ENCODE data around the gene LRCH4.
A peak's percentile ranks its signal among the peaks of the same experiment; 100 is the strongest.
"Not testable (repeated sequence)": the region's sequence is repeated elsewhere in the genome, so short reads cannot be mapped to it uniquely, and the experiment has no call there.

LRCH4 gene

GRCh38 chr7:100559127-100559526, 26.8 kb downstream of the LRCH4 start:
- Mint-ChIP-seq H3K9me3 (no peaks in the 10 kb centered on the region), H3K4me3 (no peak overlapping the region), H3K27ac (peak overlapping the region; percentile 63), H3K36me3 (ENCODE audit: low read depth) (peaks cover 94% of the 10 kb centered on the region), H3K27me3 (no peaks in the 10 kb centered on the region), H3K4me1 (ENCODE audit: low read depth) (peaks cover 28% of the 10 kb centered on the region)
- no peak for DNase-seq

GRCh38 chr7:100556541-100556940, 29.4 kb downstream of the LRCH4 start:
- no peak for DNase-seq
- Mint-ChIP-seq H3K27ac (peak overlapping the region; percentile 88), H3K4me1 (ENCODE audit: low read depth) (peaks cover 25% of the 10 kb centered on the region), H3K9me3 (no peaks in the 10 kb centered on the region), H3K4me3 (no peak overlapping the region), H3K27me3 (no peaks in the 10 kb centered on the region), H3K36me3 (ENCODE audit: low read depth) (peaks cover 90% of the 10 kb centered on the region)

GRCh38 chr7:100555701-100556100, 30.2 kb downstream of the LRCH4 start:
- H3K9me3 Mint-ChIP-seq, result no peaks in the 10 kb centered on the region
- peak overlapping the region; percentile 37 for H3K27ac Mint-ChIP-seq
- no peak overlapping the region for H3K4me3 Mint-ChIP-seq
- H3K27me3 Mint-ChIP-seq, result no peaks in the 10 kb centered on the region
- peaks cover 91% of the 10 kb centered on the region for H3K36me3 Mint-ChIP-seq (ENCODE audit: low read depth)
- peaks cover 25% of the 10 kb centered on the region for H3K4me1 Mint-ChIP-seq (ENCODE audit: low read depth)
- no peak for DNase-seq

- Mint-ChIP-seq H3K36me3 (ENCODE audit: low read depth) (peaks cover 90% of the 10 kb centered on the region), H3K27ac (peak overlapping the region; percentile 73), H3K4me1 (ENCODE audit: low read depth) (peaks cover 40% of the 10 kb centered on the region), H3K9me3 (no peaks in the 10 kb centered on the region), H3K27me3 (no peaks in the 10 kb centered on the region), H3K4me3 (no peak overlapping the region)
- no peak for DNase-seq
These were observed 32.9 kb downstream of the LRCH4 start for GRCh38 chr7:100553032-100553431.

- H3K36me3 Mint-ChIP-seq (ENCODE audit: low read depth), result peaks cover 90% of the 10 kb centered on the region
- no peak for DNase-seq
These were observed 33.4 kb downstream of the LRCH4 start for GRCh38 chr7:100552532-100552931.

GRCh38 chr7:100548446-100548845, 37.5 kb downstream of the LRCH4 start:
- not testable (repeated sequence) for H3K27me3 Mint-ChIP-seq, H3K9me3 Mint-ChIP-seq, DNase-seq
- Mint-ChIP-seq H3K27ac (peak overlapping the region; percentile 100), H3K4me1 (ENCODE audit: low read depth) (peaks cover 72% of the 10 kb centered on the region), H3K4me3 (peak overlapping the region; percentile 18), H3K36me3 (ENCODE audit: low read depth) (peaks cover 74% of the 10 kb centered on the region)

More at GRCh38 chr7:100552532-100552931, 33.4 kb downstream of the LRCH4 start:
- H3K27ac Mint-ChIP-seq, result peak overlapping the region; percentile 37
- no peaks in the 10 kb centered on the region for H3K9me3 Mint-ChIP-seq
- no peak overlapping the region for H3K4me3 Mint-ChIP-seq
- H3K27me3 Mint-ChIP-seq, result no peaks in the 10 kb centered on the region
- peaks cover 45% of the 10 kb centered on the region for H3K4me1 Mint-ChIP-seq (ENCODE audit: low read depth)

GRCh38 chr7:100547872-100548271, 38.1 kb downstream of the LRCH4 start:
- peak overlapping the region; percentile 95 for H3K4me3 Mint-ChIP-seq
- H3K27me3 Mint-ChIP-seq, result no peaks in the 10 kb centered on the region
- H3K4me1 Mint-ChIP-seq (ENCODE audit: low read depth), result peaks cover 78% of the 10 kb centered on the region
- peaks cover 72% of the 10 kb centered on the region for H3K36me3 Mint-ChIP-seq (ENCODE audit: low read depth)
- H3K27ac Mint-ChIP-seq, result peak overlapping the region; percentile 100
- no peaks in the 10 kb centered on the region for H3K9me3 Mint-ChIP-seq
- DNase-seq, result no peak

- Mint-ChIP-seq H3K27ac (peak overlapping the region; percentile 100), H3K4me3 (peak overlapping the region; percentile 95), H3K4me1 (ENCODE audit: low read depth) (peaks cover 83% of the 10 kb centered on the region), H3K9me3 (no peaks in the 10 kb centered on the region), H3K27me3 (no peaks in the 10 kb centered on the region), H3K36me3 (ENCODE audit: low read depth) (peaks cover 73% of the 10 kb centered on the region)
- no peak for DNase-seq
These were observed 38.8 kb downstream of the LRCH4 start for GRCh38 chr7:100546926-100547800.

- Mint-ChIP-seq H3K27me3 (no peaks in the 10 kb centered on the region), H3K4me1 (ENCODE audit: low read depth) (peaks cover 91% of the 10 kb centered on the region), H3K4me3 (peak overlapping the region; percentile 95), H3K9me3 (no peaks in the 10 kb centered on the region), H3K36me3 (ENCODE audit: low read depth) (peaks cover 73% of the 10 kb centered on the region), H3K27ac (peak overlapping the region; percentile 100)
- DNase-seq, result no peak
These were observed 39.6 kb downstream of the LRCH4 start for GRCh38 chr7:100546129-100546925.

GRCh38 chr7:100545360-100546128, 40.4 kb downstream of the LRCH4 start:
- Mint-ChIP-seq H3K36me3 (ENCODE audit: low read depth) (peaks cover 73% of the 10 kb centered on the region), H3K27ac (peak overlapping the region; percentile 100), H3K4me1 (ENCODE audit: low read depth) (peaks cover 96% of the 10 kb centered on the region), H3K9me3 (no peaks in the 10 kb centered on the region), H3K27me3 (no peaks in the 10 kb centered on the region), H3K4me3 (peak overlapping the region; percentile 95)
- DNase-seq, result peak; percentile 82

- Mint-ChIP-seq H3K36me3 (ENCODE audit: low read depth) (peaks cover 73% of the 10 kb centered on the region), H3K27ac (peak overlapping the region; percentile 100), H3K9me3 (no peaks in the 10 kb centered on the region), H3K27me3 (no peaks in the 10 kb centered on the region), H3K4me3 (peak overlapping the region; percentile 95), H3K4me1 (ENCODE audit: low read depth) (peaks cover 96% of the 10 kb centered on the region)
- no peak for DNase-seq
These were observed 41.0 kb downstream of the LRCH4 start for GRCh38 chr7:100544967-100545359.

GRCh38 chr7:100544386-100544785, 41.5 kb downstream of the LRCH4 start:
- Mint-ChIP-seq H3K4me3 (peak overlapping the region; percentile 95), H3K27ac (peak overlapping the region; percentile 100), H3K36me3 (ENCODE audit: low read depth) (peaks cover 73% of the 10 kb centered on the region), H3K9me3 (no peaks in the 10 kb centered on the region), H3K27me3 (no peaks in the 10 kb centered on the region), H3K4me1 (ENCODE audit: low read depth) (peaks cover 95% of the 10 kb centered on the region)
- no peak for DNase-seq

GRCh38 chr7:100543586-100543985, 42.3 kb downstream of the LRCH4 start:
- Mint-ChIP-seq H3K4me1 (ENCODE audit: low read depth) (peaks cover 88% of the 10 kb centered on the region), H3K36me3 (ENCODE audit: low read depth) (peaks cover 67% of the 10 kb centered on the region), H3K27me3 (no peaks in the 10 kb centered on the region), H3K4me3 (peak overlapping the region; percentile 95), H3K9me3 (no peaks in the 10 kb centered on the region), H3K27ac (peak overlapping the region; percentile 100)
- DNase-seq, result no peak

GRCh38 chr7:100541309-100541708, 44.6 kb downstream of the LRCH4 start:
- Mint-ChIP-seq H3K4me3 (peak overlapping the region; percentile 95), H3K27ac (peak overlapping the region; percentile 100), H3K4me1 (ENCODE audit: low read depth) (peaks cover 70% of the 10 kb centered on the region), H3K36me3 (ENCODE audit: low read depth) (peaks cover 47% of the 10 kb centered on the region)
- DNase-seq, H3K27me3 Mint-ChIP-seq, H3K9me3 Mint-ChIP-seq: not testable (repeated sequence)
